RWPE2 (cell line): ENCODE measurements around the gene UBTF.

Experiments
- ATAC-seq: fragments of 200-7000 bp; cut with Tn5 transposase; 3 replicates; pipeline ENCODE4 v1.9.1; 2021; ENCODE audit warnings: low read depth
- DNase-seq: peaks from one replicate; pipeline ENCODE4 v3.0.0-alpha.2; 2020; ENCODE audit warnings: low spot score
- H3K27ac ChIP-seq: fragments of 450-650 bp; 2 replicates; pipeline ENCODE4 v1.5.1; 2017; ENCODE audit warnings: mild to moderate bottlenecking; ENCODE audit not compliant: poor library complexity, severe bottlenecking
- H3K27me3 ChIP-seq: fragments of 250-450 bp; sonication (Bioruptor Pico); 2 replicates; pipeline ENCODE4 v1.5.1; 2021; ENCODE audit warnings: mild to moderate bottlenecking, moderate library complexity; ENCODE audit not compliant: insufficient read depth, poor library complexity, severe bottlenecking
- H3K36me3 ChIP-seq: fragments of 250-450 bp; sonication (Bioruptor Pico); 2 replicates; pipeline ENCODE4 v1.5.1; 2020; ENCODE audit warnings: low read depth, mild to moderate bottlenecking, moderate library complexity
- H3K4me1 ChIP-seq: fragments of 250-450 bp; sonication (Bioruptor Pico); 2 replicates; pipeline ENCODE4 v1.5.1; 2021; ENCODE audit warnings: mild to moderate bottlenecking, moderate library complexity; ENCODE audit not compliant: insufficient read depth, poor library complexity, severe bottlenecking
- H3K4me3 ChIP-seq: fragments of 250-450 bp; sonication (Bioruptor Pico); 2 replicates; pipeline ENCODE4 v1.5.1; 2021; ENCODE audit warnings: mild to moderate bottlenecking, moderate library complexity; ENCODE audit not compliant: severe bottlenecking
- H3K9me3 ChIP-seq: fragments of 250-450 bp; sonication (Bioruptor Pico); 2 replicates; pipeline ENCODE4 v1.5.1; 2021; ENCODE audit warnings: mild to moderate bottlenecking, moderate library complexity; ENCODE audit not compliant: severe bottlenecking
- TF ChIP-seq, protein P1 (sequence below): fragments of 450-650 bp; IDR thresholded peaks from one replicate; pipeline ENCODE4 v1.5.1; 2017; ENCODE audit warnings: mild to moderate bottlenecking, moderate library complexity; ENCODE audit not compliant: poor library complexity, severe bottlenecking

UBTF gene

DNA sequence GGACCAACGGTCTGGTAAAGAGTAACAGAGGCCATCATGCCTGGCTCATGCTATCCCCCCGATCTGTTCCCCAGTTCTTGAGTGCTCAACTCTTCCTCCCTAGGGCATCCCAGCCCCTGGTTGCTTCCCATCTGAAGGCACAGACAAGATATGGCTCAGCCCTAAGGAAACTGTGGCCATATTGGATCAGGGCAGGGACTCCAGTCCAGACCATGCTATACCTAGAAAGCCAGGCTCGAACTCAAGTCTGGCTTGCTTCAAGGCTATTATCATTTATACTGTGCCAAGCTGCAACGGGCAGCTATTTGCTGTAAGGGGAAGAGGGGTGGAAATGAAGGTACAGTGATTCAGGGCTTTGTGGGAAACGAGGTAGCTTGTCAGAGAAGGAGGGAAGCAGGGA, 2.8 kb downstream of the UBTF start:
- Histone ChIP-seq H3K36me3 (peaks cover 32% of the 10 kb centered on the region), H3K4me1 (no peaks in the 10 kb centered on the region), H3K9me3 (no peaks in the 10 kb centered on the region), H3K4me3 (no peak overlapping the region), H3K27me3 (no peaks in the 10 kb centered on the region), H3K27ac (no peak overlapping the region)
- TF ChIP-seq, protein P1, sequence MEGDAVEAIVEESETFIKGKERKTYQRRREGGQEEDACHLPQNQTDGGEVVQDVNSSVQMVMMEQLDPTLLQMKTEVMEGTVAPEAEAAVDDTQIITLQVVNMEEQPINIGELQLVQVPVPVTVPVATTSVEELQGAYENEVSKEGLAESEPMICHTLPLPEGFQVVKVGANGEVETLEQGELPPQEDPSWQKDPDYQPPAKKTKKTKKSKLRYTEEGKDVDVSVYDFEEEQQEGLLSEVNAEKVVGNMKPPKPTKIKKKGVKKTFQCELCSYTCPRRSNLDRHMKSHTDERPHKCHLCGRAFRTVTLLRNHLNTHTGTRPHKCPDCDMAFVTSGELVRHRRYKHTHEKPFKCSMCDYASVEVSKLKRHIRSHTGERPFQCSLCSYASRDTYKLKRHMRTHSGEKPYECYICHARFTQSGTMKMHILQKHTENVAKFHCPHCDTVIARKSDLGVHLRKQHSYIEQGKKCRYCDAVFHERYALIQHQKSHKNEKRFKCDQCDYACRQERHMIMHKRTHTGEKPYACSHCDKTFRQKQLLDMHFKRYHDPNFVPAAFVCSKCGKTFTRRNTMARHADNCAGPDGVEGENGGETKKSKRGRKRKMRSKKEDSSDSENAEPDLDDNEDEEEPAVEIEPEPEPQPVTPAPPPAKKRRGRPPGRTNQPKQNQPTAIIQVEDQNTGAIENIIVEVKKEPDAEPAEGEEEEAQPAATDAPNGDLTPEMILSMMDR, result no peak
- ATAC-seq (no peak), DNase-seq (no peak)

DNA sequence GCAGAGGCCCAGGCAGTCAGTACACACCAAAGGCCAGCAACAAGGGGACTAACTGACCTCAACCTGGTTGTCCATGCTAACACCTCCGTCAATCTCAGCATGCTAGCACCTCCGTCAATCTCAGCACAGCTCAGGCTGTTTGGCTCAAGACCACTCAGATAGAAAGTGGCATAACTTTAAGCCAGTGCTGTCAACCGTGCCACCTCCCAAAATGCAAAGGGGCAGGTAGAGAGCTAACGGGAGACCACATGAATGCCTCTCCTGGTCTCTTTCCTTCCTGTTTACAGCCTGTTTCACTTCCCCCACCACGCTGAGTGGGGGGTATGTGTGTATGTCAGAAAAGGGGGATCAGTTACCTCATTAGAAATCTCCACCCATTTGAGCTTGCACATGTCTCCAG, 3.3 kb downstream of the UBTF start:
- no peaks in the 10 kb centered on the region for H3K4me1 ChIP-seq

DNA sequence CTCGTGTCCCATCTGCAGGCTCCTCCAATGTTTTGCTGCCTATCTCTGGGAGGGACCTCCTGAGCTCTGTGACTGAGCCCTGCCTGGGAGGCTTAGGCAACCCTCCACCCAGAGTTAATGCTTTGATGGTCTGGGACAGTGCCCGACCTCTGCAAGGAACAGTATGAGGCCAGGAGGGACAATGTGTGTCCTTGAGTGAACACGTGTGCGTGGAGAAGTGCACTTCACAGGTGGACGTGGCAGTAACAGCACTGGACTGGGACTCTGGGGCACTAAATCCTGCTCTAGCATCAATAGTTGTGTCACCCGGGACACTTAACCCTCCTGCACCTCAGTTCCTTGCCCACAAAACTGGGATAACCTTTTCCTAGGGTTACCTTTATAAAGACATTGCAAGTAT, 4.6 kb downstream of the UBTF start:
- peaks cover 3% of the 10 kb centered on the region for H3K4me1 ChIP-seq
- TF ChIP-seq, protein P1, result no peak
- no peak for DNase-seq
- peaks cover 48% of the 10 kb centered on the region for H3K36me3 ChIP-seq
- H3K9me3 ChIP-seq, result no peaks in the 10 kb centered on the region
- no peak overlapping the region for H3K4me3 ChIP-seq
- no peak for ATAC-seq
- H3K27me3 ChIP-seq, result no peaks in the 10 kb centered on the region
- no peak overlapping the region for H3K27ac ChIP-seq

More for the DNA sequence above, 3.3 kb downstream of the UBTF start:
- DNase-seq, result no peak
- H3K27me3 ChIP-seq, result no peaks in the 10 kb centered on the region
- TF ChIP-seq, protein P1, result no peak
- H3K36me3 ChIP-seq, result peaks cover 38% of the 10 kb centered on the region
- ATAC-seq, result no peak
- H3K9me3 ChIP-seq, result no peaks in the 10 kb centered on the region
- no peak overlapping the region for H3K4me3 ChIP-seq
- no peak overlapping the region for H3K27ac ChIP-seq

DNA sequence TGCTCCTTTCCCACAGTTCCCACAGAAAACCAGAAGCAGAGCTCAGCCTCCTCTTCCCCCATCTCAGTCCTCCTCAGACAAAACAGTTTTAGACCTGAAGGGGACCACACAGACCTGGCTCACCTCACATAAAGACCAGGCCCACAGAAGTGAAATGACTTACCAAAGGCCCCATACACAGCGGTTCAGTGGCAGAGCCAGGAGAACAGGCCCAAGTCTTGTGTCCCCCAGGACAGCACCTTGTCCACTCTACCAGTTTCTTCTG, 5.3 kb downstream of the UBTF start:
- Histone ChIP-seq H3K27ac (no peak overlapping the region), H3K36me3 (peaks cover 55% of the 10 kb centered on the region), H3K27me3 (no peaks in the 10 kb centered on the region), H3K9me3 (no peaks in the 10 kb centered on the region), H3K4me1 (peaks cover 11% of the 10 kb centered on the region), H3K4me3 (no peak overlapping the region)
- ATAC-seq (no peak), DNase-seq (no peak)
- TF ChIP-seq, protein P1, result no peak

DNA sequence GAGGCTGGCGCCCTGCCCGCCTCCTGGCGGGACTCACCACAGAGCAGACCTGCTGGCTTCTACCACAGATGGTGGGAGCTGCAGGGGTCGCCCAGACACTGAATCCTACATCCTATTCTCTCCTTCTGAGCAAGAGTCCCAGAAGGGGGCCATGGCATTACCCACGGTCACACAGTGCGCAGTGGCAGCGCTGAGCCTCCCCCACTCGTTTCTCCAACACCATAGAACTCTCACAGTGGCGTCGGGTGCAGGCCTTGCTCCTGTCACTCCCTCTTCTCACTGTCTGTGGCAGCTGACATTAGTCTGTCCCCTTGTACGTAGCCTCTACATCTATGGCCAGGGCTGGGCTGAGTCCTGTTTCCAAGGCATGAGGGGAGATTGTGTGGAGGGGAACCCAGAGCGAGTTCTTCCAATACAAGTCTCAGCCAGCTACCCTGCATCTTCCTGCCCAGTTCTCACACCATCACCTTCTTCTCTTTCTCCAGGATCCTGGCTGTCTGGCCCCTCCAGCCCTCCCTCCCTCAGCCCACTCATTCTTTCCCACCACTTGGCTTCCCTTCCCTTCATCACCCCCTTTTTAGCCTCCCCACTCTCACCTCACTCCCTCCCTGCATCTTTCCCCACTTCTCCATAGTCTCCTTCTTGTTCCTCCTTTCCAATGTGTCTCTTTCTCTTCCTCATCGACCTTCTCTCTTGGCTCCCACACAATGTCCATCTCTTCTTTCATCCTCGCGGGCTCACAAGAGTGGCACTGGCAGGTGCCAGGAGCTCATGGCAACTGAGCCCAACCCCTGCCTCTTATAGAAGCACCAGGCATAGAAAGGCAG, 5.9 kb downstream of the UBTF start:
- Histone ChIP-seq H3K9me3 (no peaks in the 10 kb centered on the region), H3K27ac (no peak overlapping the region), H3K4me1 (peaks cover 16% of the 10 kb centered on the region), H3K27me3 (no peaks in the 10 kb centered on the region), H3K36me3 (peaks cover 61% of the 10 kb centered on the region), H3K4me3 (no peak overlapping the region)
- ATAC-seq (no peak), DNase-seq (no peak)
- TF ChIP-seq, protein P1, result no peak
